ENCODE results near the gene HNF4A. TPM values are rescaled to one million over a fixed set of nuclear protein-coding genes. Genes with fewer than 3 reads are reported as not detected.

Gene HNF4A
- total RNA-seq, 2 donors from 2014 or later = 0.78 TPM; not detected in 1

GRCh38 chr20:44406572-44407137, 51.2 kb downstream of the HNF4A start:
- Histone ChIP-seq H3K4me3 (no peak overlapping the region), H3K27me3 (replicated peaks; ENCODE audit: insufficient read depth) (no peaks in the 10 kb centered on the region), H3K4me1 (ENCODE audit: control insufficient read depth in 1 of 2, low read depth in 2 of 2) (no peaks in the 10 kb centered on the region), H3K27ac (no peak overlapping the region), H3K36me3 (no peaks in the 10 kb centered on the region), H3K9me3 (no peaks in the 10 kb centered on the region)
- DNase-seq (ENCODE audit: low spot score) (no peak), ATAC-seq (ENCODE audit: insufficient number of reproducible peaks, low FRiP score, low read depth) (no peak)
- TF ChIP-seq, protein P1, sequence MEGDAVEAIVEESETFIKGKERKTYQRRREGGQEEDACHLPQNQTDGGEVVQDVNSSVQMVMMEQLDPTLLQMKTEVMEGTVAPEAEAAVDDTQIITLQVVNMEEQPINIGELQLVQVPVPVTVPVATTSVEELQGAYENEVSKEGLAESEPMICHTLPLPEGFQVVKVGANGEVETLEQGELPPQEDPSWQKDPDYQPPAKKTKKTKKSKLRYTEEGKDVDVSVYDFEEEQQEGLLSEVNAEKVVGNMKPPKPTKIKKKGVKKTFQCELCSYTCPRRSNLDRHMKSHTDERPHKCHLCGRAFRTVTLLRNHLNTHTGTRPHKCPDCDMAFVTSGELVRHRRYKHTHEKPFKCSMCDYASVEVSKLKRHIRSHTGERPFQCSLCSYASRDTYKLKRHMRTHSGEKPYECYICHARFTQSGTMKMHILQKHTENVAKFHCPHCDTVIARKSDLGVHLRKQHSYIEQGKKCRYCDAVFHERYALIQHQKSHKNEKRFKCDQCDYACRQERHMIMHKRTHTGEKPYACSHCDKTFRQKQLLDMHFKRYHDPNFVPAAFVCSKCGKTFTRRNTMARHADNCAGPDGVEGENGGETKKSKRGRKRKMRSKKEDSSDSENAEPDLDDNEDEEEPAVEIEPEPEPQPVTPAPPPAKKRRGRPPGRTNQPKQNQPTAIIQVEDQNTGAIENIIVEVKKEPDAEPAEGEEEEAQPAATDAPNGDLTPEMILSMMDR (IDR thresholded peaks at IDR 0.05) = no peak

GRCh38 chr20:44407402-44408184, 52.1 kb downstream of the HNF4A start:
- no peaks in the 10 kb centered on the region for H3K9me3 ChIP-seq
- TF ChIP-seq, protein P1 (IDR thresholded peaks at IDR 0.05) = no peak
- H3K36me3 ChIP-seq = no peaks in the 10 kb centered on the region
- no peak overlapping the region for H3K4me3 ChIP-seq
- H3K27me3 ChIP-seq (replicated peaks; ENCODE audit: insufficient read depth) = no peaks in the 10 kb centered on the region
- DNase-seq (ENCODE audit: low spot score) (no peak), ATAC-seq (ENCODE audit: insufficient number of reproducible peaks, low FRiP score, low read depth) (no peak)
- no peaks in the 10 kb centered on the region for H3K4me1 ChIP-seq (ENCODE audit: control insufficient read depth in 1 of 2, low read depth in 2 of 2)
- no peak overlapping the region for H3K27ac ChIP-seq

GRCh38 chr20:44409132-44409600, 53.7 kb downstream of the HNF4A start:
- H3K4me1 ChIP-seq (ENCODE audit: control insufficient read depth in 1 of 2, low read depth in 2 of 2) = no peaks in the 10 kb centered on the region
- no peak overlapping the region for H3K4me3 ChIP-seq
- no peaks in the 10 kb centered on the region for H3K27me3 ChIP-seq (replicated peaks; ENCODE audit: insufficient read depth)
- ATAC-seq (ENCODE audit: insufficient number of reproducible peaks, low FRiP score, low read depth) = no peak
- H3K9me3 ChIP-seq = no peaks in the 10 kb centered on the region
- H3K36me3 ChIP-seq = no peaks in the 10 kb centered on the region
- TF ChIP-seq, protein P1 (IDR thresholded peaks at IDR 0.05) = no peak
- no peak overlapping the region for H3K27ac ChIP-seq
- no peak for DNase-seq (ENCODE audit: low spot score)

DNA sequence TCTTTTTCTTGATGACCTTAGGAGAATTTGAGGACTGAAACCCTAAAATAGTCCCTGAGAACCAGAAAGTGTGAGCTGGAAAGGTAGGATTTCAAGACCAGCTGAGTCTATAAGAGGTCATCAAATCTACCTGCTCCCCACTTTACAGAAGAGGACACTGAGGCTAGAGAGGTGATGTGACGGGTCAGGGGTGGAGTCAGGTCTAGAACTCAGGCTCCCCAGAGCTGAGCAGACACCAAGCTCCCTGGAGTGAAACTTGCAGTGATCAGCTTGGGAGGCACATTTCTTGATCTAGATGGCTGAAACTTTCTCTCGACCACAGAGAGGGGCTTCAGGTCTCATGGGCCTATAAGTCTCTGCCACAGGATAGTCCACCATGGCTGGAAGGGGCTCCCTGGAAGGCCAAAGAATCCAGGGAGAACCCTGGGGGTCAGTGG, 55.1 kb downstream of the HNF4A start:
- TF ChIP-seq, protein P1 (IDR thresholded peaks at IDR 0.05) = no peak
- Histone ChIP-seq H3K4me1 (ENCODE audit: control insufficient read depth in 1 of 2, low read depth in 2 of 2) (no peaks in the 10 kb centered on the region), H3K27ac (no peak overlapping the region), H3K9me3 (no peaks in the 10 kb centered on the region), H3K27me3 (replicated peaks; ENCODE audit: insufficient read depth) (no peaks in the 10 kb centered on the region), H3K36me3 (no peaks in the 10 kb centered on the region), H3K4me3 (no peak overlapping the region)
- no peak for DNase-seq (ENCODE audit: low spot score)
- ATAC-seq (ENCODE audit: insufficient number of reproducible peaks, low FRiP score, low read depth) = no peak

GRCh38 chr20:44411020-44411756, 55.7 kb downstream of the HNF4A start:
- TF ChIP-seq, protein P1 (IDR thresholded peaks at IDR 0.05) = no peak
- no peaks in the 10 kb centered on the region for H3K36me3 ChIP-seq
- ATAC-seq (ENCODE audit: insufficient number of reproducible peaks, low FRiP score, low read depth) (no peak), DNase-seq (ENCODE audit: low spot score) (no peak)
- H3K27me3 ChIP-seq (replicated peaks; ENCODE audit: insufficient read depth) = no peaks in the 10 kb centered on the region
- no peaks in the 10 kb centered on the region for H3K9me3 ChIP-seq
- H3K27ac ChIP-seq = no peak overlapping the region
- H3K4me1 ChIP-seq (ENCODE audit: control insufficient read depth in 1 of 2, low read depth in 2 of 2) = no peaks in the 10 kb centered on the region
- H3K4me3 ChIP-seq = no peak overlapping the region
